GM15510 (cell line): Measurements from ENCODE around the gene IFNW1.
"Not testable (repeated sequence)": the region's sequence is repeated elsewhere in the genome, so short reads cannot be mapped to it uniquely, and the experiment has no call there.

ENCODE experiments used
- POLR2A ChIP-seq: IDR thresholded peaks from 3 replicates; pipeline ENCODE4 v1.6.1; 2011; ENCODE audit warnings: borderline replicate concordance; ENCODE audit not compliant: insufficient read length; ENCODE audit errors: extremely low read depth

IFNW1 gene

DNA sequence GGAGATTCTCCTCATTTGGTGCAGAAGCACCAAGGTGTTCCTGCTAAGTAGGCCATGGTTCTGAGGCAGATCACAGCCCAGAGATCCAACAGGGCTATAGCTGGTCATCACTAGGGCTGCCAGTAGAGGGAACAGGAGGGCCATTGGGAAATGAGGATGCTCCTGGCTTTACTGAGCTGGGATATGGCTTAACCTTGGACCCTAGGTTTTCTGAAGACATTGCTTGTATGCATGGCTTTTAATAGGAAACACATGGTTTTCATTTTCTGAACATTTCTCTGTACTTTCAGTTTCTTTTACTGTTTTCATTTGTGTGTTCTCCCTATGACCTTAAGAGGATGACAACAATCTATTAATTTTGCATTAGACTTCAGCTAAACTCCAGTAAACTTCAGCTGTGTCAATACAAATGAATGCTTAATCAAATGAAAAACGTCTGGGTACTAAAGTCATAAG, at the start of gene IFNW1:
Gene IFNW1, minus strand, starts transcription at position 406 of the 456 bp plus-strand sequence. Its CDS starts 262 bp downstream, at position 144.
- TF ChIP-seq POLR2A, result no peak

DNA sequence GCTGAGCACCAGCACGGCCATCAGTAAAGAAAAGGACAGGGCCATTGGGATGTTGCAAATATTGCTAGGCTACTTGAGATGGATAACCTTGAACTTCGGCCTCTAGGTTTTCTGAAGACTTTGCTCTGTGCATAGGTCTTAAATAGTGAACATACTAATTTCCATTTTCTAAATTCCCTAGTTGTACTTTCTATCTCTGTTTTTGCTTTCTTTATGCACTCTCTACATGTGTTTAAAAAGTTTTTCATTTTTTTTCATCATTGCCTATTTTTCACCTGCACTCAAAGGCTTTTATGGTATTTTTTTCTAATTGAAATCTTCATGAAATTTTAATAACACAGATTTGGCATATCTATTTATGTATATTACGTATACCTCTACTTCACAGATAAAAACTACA, 45.9 kb upstream of the IFNW1 start, which contains the start of gene IFNA4:
Gene IFNA4, minus strand, starts transcription at position 101 of the 400 bp plus-strand sequence. Its CDS starts 56 bp downstream, at position 45.
- TF ChIP-seq POLR2A, result not testable (repeated sequence)

GRCh38 chr9:21174671-21175070, 33.0 kb upstream of the IFNW1 start:
- no peak for TF ChIP-seq POLR2A

GRCh38 chr9:21172156-21172555, 30.5 kb upstream of the IFNW1 start:
- TF ChIP-seq POLR2A, result no peak

- TF ChIP-seq POLR2A, result no peak
Measured at GRCh38 chr9:21171351-21171750, 29.7 kb upstream of the IFNW1 start.

GRCh38 chr9:21166560-21166959, 24.9 kb upstream of the IFNW1 start, which contains the start of gene IFNA21:
TSS of gene IFNA21 (minus strand) at chr9:21166660. CDS start at chr9:21166612, 48 bp downstream.
- TF ChIP-seq POLR2A, result not testable (repeated sequence)

GRCh38 chr9:21165516-21165915, 23.9 kb upstream of the IFNW1 start:
- TF ChIP-seq POLR2A, result no peak

GRCh38 chr9:21160178-21160577, 18.5 kb upstream of the IFNW1 start:
- TF ChIP-seq POLR2A, result no peak

DNA sequence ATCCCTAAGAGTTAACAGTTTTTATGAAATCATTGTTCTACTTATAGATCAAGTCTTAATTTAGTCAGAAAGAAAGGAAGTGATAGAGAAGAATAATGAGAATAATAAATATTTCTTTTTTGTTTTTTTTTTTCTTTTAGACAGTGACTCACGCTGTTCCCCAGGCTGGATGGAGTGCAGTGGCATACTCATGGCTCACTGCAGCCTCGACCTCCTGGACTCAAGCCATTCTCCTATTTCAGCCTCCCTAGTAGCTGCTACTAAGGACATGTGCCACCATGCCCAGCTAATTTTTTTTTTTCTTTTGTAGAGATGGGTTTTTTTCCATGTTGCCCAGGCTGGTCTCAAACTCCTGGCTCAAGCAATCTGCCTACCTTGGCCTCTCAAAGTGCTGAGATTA, 13.9 kb upstream of the IFNW1 start:
- no peak for TF ChIP-seq POLR2A

GRCh38 chr9:21154018-21154608, 12.5 kb upstream of the IFNW1 start:
- no peak for TF ChIP-seq POLR2A

- TF ChIP-seq POLR2A, result no peak
Measured at GRCh38 chr9:21153336-21154017, 11.8 kb upstream of the IFNW1 start.

DNA sequence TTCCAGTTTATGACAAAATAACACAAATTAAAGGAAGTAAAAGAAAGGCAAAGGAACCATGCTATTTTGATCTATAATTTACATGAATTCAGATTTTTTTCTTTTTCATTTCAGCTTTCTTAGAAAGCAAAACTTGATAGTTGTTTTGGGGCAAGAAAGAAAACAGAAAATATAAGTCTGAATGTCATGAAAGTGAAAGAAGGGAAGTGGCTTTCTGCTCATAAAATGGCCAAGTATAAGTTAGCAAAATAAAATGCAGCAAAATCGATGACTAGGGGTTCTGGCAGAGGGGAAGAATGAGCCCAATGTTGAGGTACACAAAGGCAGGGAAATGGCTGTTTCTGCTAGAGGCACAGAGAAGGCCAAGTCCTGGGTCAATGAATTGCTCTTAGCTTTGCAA, 3.0 kb upstream of the IFNW1 start:
- no peak for TF ChIP-seq POLR2A

DNA sequence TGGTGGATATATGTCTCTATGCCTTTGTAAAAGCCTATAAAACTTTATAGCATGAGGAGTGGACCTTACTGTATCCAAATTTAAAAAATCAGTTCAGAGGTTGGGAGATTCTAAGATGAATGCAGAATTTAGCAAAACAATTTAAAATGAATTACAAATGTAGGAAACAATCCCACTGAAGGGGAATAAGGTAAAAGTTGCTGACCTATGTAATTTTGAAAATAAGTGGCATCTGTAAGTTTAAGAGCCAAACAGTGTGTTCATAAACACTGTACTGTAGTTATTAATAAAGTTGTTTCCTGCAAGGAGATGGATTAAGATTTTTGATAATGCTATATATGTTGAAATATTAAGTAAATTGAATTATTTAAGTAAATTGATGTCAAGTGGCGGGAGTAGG, 4.6 kb downstream of the IFNW1 start:
- no peak for TF ChIP-seq POLR2A

DNA sequence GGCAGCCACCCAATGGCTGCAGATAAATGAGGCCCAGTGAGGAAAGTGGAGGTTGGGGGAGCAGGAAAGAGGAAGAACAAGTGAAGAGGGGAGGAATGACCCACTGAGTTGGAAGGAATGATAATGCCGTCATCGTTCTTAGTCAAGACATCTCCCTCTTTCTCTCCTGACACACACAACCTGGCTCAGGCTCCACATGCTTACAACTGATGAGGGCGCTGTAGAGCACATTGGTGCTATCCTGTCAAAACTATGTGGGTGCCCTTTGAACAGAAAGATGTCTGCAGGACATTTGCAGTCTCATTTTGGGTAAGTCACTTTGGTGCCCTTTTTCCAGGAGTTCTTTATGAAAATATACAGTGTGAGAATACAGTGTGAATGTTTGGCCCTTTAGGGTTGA, 5.9 kb downstream of the IFNW1 start:
- no peak for TF ChIP-seq POLR2A

GRCh38 chr9:21121595-21122251, 19.9 kb downstream of the IFNW1 start:
- no peak for TF ChIP-seq POLR2A
